SIG-M5 (cell line): Measurements from ENCODE around the gene LANCL1.

Experiments used
- DNase-seq: peaks from one replicate; lab custom pipeline; 2025; lab: John Stamatoyannopoulos, UW

The LANCL1 gene

GRCh38 chr2:210476194-210477128 is at the start of gene LANCL1:
Gene LANCL1, minus strand, starts transcription at chr2:210476759. Its CDS starts 363 bp downstream, at chr2:210476396.
- peak; percentile 43 for DNase-seq

GRCh38 chr2:210524533-210524932 is 48.0 kb upstream of the LANCL1 start:
- no peak for DNase-seq

GRCh38 chr2:210523650-210524289 is 47.2 kb upstream of the LANCL1 start:
- DNase-seq, result no peak

GRCh38 chr2:210522399-210522798 is 45.8 kb upstream of the LANCL1 start:
- DNase-seq, result no peak

GRCh38 chr2:210519594-210519993 is 43.0 kb upstream of the LANCL1 start:
- DNase-seq, result no peak

- DNase-seq, result no peak
These were observed 40.7 kb upstream of the LANCL1 start for GRCh38 chr2:210517264-210517663.

- DNase-seq, result no peak
These were observed 39.4 kb upstream of the LANCL1 start for GRCh38 chr2:210515911-210516310.

GRCh38 chr2:210503725-210504191 is 27.2 kb upstream of the LANCL1 start:
- no peak for DNase-seq

GRCh38 chr2:210503001-210503623 is 26.6 kb upstream of the LANCL1 start:
- no peak for DNase-seq

GRCh38 chr2:210496512-210496911 is 20.0 kb upstream of the LANCL1 start:
- DNase-seq, result peak; percentile 9

- DNase-seq, result no peak
These were observed 17.0 kb upstream of the LANCL1 start for GRCh38 chr2:210493528-210493927.

GRCh38 chr2:210481601-210482175 is 5.1 kb upstream of the LANCL1 start:
- no peak for DNase-seq

- DNase-seq, result no peak
These were observed 4.2 kb upstream of the LANCL1 start for GRCh38 chr2:210480764-210481163.

GRCh38 chr2:210480079-210480478 is 3.5 kb upstream of the LANCL1 start:
- no peak for DNase-seq

GRCh38 chr2:210478661-210479060 is 2.1 kb upstream of the LANCL1 start:
- no peak for DNase-seq

GRCh38 chr2:210477496-210477895 is 937 bp upstream of the LANCL1 start:
- no peak for DNase-seq

GRCh38 chr2:210475706-210476105 is 853 bp downstream of the LANCL1 start:
- no peak for DNase-seq

GRCh38 chr2:210474776-210475175 is 1.8 kb downstream of the LANCL1 start:
- DNase-seq, result no peak

GRCh38 chr2:210461401-210461800 is 15.2 kb downstream of the LANCL1 start:
- no peak for DNase-seq

GRCh38 chr2:210460322-210461227 is 16.0 kb downstream of the LANCL1 start:
- DNase-seq, result no peak

- no peak for DNase-seq
These were observed 16.7 kb downstream of the LANCL1 start for GRCh38 chr2:210459880-210460279.
